OCI-LY7 (cell line): ENCODE data around the gene FAM131B. TPM values are rescaled to one million over a fixed set of nuclear protein-coding genes. Genes with fewer than 3 reads are reported as not detected.

Source experiments
- BruUV-seq: library from RNA; stranded (reverse); fragments of 400-500 nt; replicated peaks from 2 replicates; lab custom pipeline; 2021; lab: Mats Ljungman, UMichigan
- CTCF ChIA-PET: fragments of 300-600 bp; sonication (Branson Sonifier 250); formaldehyde crosslinking; loops from one replicate; lab custom pipeline; 2022; ENCODE audit warnings: antibody characterized with exemption; ENCODE audit not compliant: unreplicated experiment; lab: Charles Lee
- POLR2A ChIA-PET: fragments of 300-600 bp; sonication (Branson Sonifier 250); formaldehyde crosslinking; loops from one replicate; lab custom pipeline; 2022; ENCODE audit warnings: antibody characterized with exemption; lab: Charles Lee
- DNase-seq: peaks from one replicate; pipeline ENCODE4 v3.0.0-alpha.2; 2015; ENCODE audit warnings: low spot score
- H2AFZ ChIP-seq: fragments of 200-600 bp; sonication (generic), shearing (Covaris generic); 2 replicates; pipeline ENCODE4 v1.6.1; 2014; ENCODE audit warnings: mild to moderate bottlenecking, antibody characterized with exemption, low read length, moderate library complexity
- H3K27ac ChIP-seq: fragments of 200-600 bp; sonication (generic); 2 replicates; pipeline ENCODE4 v1.5.1; 2014; ENCODE audit warnings: mixed run types, low read depth, mild to moderate bottlenecking, moderate library complexity, low read length, inconsistent platforms; ENCODE audit not compliant: poor library complexity, severe bottlenecking
- H3K36me3 ChIP-seq: fragments of 200-600 bp; sonication (generic); 2 replicates; pipeline ENCODE4 v1.6.1; 2014; ENCODE audit warnings: mild to moderate bottlenecking, antibody characterized with exemption, low read length, moderate library complexity, mixed read lengths; ENCODE audit not compliant: insufficient read depth
- H3K4me1 ChIP-seq: fragments of 200-600 bp; sonication (generic); 2 replicates; pipeline ENCODE4 v1.5.1; 2014; ENCODE audit warnings: mild to moderate bottlenecking, low read length; ENCODE audit not compliant: insufficient read depth, poor library complexity, severe bottlenecking
- H3K4me2 ChIP-seq: fragments of 200-600 bp; sonication (generic); 2 replicates; pipeline ENCODE4 v1.6.1; 2014; ENCODE audit warnings: mild to moderate bottlenecking, low read length
- H3K4me3 ChIP-seq: fragments of 200-600 bp; sonication (generic); 2 replicates; pipeline ENCODE4 v1.5.1; 2014; ENCODE audit warnings: mild to moderate bottlenecking, low read depth, low read length; ENCODE audit not compliant: poor library complexity, severe bottlenecking
- H3K79me2 ChIP-seq: fragments of 200-600 bp; sonication (generic); 2 replicates; pipeline ENCODE4 v1.6.1; 2016; ENCODE audit warnings: low read depth, mild to moderate bottlenecking, low read length, moderate library complexity, mixed read lengths; ENCODE audit not compliant: insufficient read depth
- H3K9me2 ChIP-seq: fragments of 200-600 bp; sonication (generic); 2 replicates; pipeline ENCODE4 v1.6.1; 2016; ENCODE audit warnings: mild to moderate bottlenecking, low read length, mixed read lengths; ENCODE audit not compliant: insufficient read depth
- H3K9me3 ChIP-seq: fragments of 200-600 bp; sonication (generic); 2 replicates; pipeline ENCODE4 v1.6.1; 2014; ENCODE audit warnings: mild to moderate bottlenecking, mixed run types, low read length, mixed read lengths
- H4K20me1 ChIP-seq: fragments of 200-600 bp; sonication (generic); 2 replicates; pipeline ENCODE4 v1.6.1; 2014; ENCODE audit warnings: mild to moderate bottlenecking, antibody characterized with exemption, low read length, moderate library complexity, mixed read lengths; ENCODE audit not compliant: insufficient read depth
- EZH2phosphoT487 ChIP-seq: fragments of 200-600 bp; sonication (generic); IDR thresholded peaks from 2 replicates; pipeline ENCODE4 v1.6.1; 2018; ENCODE audit warnings: low read depth, borderline replicate concordance, mild to moderate bottlenecking, mixed run types, antibody characterized with exemption, low read length, moderate library complexity, mixed read lengths
- intact Hi-C: fragments of 100-400 bp; cut with micrococcal nuclease; formaldehyde crosslinking; loops from one replicate; pipeline ENCODE4 v1.10.0; 2022; ENCODE audit not compliant: unreplicated experiment
- total RNA-seq, 2 experiments: library from RNA; depleted of rRNA in 1 of 2; stranded (reverse); fragments of >200 nt in 1 of 2; shearing (Covaris generic) in 1 of 2; gene quantifications; 2 replicates each; pipeline ENCODE4 v1.2.3, GENCODE V29; 2014 to 2022
- TF ChIP-seq, protein P1 (sequence below): fragments of 200-600 bp; sonication (generic); conservative IDR thresholded peaks from 2 replicates; pipeline ENCODE4 v1.5.1; 2014; ENCODE audit warnings: mild to moderate bottlenecking, antibody characterized with exemption, low read length, moderate library complexity, mixed read lengths

Gene FAM131B
- total RNA-seq, 2 experiments from 2014 or later: not detected

GRCh38 chr7:143410521-143411004 is 48.0 kb upstream of the FAM131B start:
- H3K4me1 ChIP-seq: no peaks in the 10 kb centered on the region
- H3K36me3 ChIP-seq: no peaks in the 10 kb centered on the region
- H4K20me1 ChIP-seq: no peaks in the 10 kb centered on the region
- BruUV-seq: no TSS peak
- no peak overlapping the region for H3K4me3 ChIP-seq
- H3K4me2 ChIP-seq: no peak overlapping the region
- H2AFZ ChIP-seq: no peak overlapping the region
- POLR2A ChIA-PET: interaction anchor here (0.7 kb wide), 1 partner anchor 617 kb away, joined by 4 read pairs; no protein-coding TSS in a partner anchor
- intact Hi-C loops: no loop called here
- TF ChIP-seq, protein P1, sequence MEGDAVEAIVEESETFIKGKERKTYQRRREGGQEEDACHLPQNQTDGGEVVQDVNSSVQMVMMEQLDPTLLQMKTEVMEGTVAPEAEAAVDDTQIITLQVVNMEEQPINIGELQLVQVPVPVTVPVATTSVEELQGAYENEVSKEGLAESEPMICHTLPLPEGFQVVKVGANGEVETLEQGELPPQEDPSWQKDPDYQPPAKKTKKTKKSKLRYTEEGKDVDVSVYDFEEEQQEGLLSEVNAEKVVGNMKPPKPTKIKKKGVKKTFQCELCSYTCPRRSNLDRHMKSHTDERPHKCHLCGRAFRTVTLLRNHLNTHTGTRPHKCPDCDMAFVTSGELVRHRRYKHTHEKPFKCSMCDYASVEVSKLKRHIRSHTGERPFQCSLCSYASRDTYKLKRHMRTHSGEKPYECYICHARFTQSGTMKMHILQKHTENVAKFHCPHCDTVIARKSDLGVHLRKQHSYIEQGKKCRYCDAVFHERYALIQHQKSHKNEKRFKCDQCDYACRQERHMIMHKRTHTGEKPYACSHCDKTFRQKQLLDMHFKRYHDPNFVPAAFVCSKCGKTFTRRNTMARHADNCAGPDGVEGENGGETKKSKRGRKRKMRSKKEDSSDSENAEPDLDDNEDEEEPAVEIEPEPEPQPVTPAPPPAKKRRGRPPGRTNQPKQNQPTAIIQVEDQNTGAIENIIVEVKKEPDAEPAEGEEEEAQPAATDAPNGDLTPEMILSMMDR: no peak
- no peak for TF ChIP-seq EZH2phosphoT487
- no peaks in the 10 kb centered on the region for H3K9me3 ChIP-seq
- no peak for DNase-seq
- no peaks in the 10 kb centered on the region for H3K79me2 ChIP-seq
- H3K9me2 ChIP-seq: no peaks in the 10 kb centered on the region
- CTCF ChIA-PET: no interaction called here
- H3K27ac ChIP-seq: no peak overlapping the region

GRCh38 chr7:143408686-143409561 is 46.4 kb upstream of the FAM131B start, which contains the start of gene EPHA1:
TSS of gene EPHA1 (minus strand) at chr7:143408856. CDS start at chr7:143408805, 51 bp downstream.
- Histone ChIP-seq H3K79me2 (no peaks in the 10 kb centered on the region), H3K9me3 (no peaks in the 10 kb centered on the region), H3K27ac (no peak within 1 kb of the TSS), H3K36me3 (no peaks in the 10 kb centered on the region), H3K4me1 (no peaks in the 10 kb centered on the region), H4K20me1 (no peaks in the 10 kb centered on the region), H3K4me2 (no peak within 1 kb of the TSS), H2AFZ (no peak within 1 kb of the TSS), H3K4me3 (no peak within 1 kb of the TSS), H3K9me2 (no peaks in the 10 kb centered on the region)
- no peak for DNase-seq
- BruUV-seq: no TSS peak
- intact Hi-C loops: no loop called here
- TF ChIP-seq EZH2phosphoT487: no peak
- TF ChIP-seq, protein P1: 0 out of 2 replicates have a peak, but pooled peaks have one; percentile 19
- ChIA-PET POLR2A (interaction anchor here (1.1 kb wide), 1 partner anchor 148 kb away, joined by 3 read pairs; no protein-coding TSS in a partner anchor), CTCF (no interaction called here)
